Uterine smooth muscle cell (primary cell): ENCODE measurements around the gene KIF17. TPM values are rescaled to one million over a fixed set of nuclear protein-coding genes. Genes with fewer than 3 reads are reported as not detected.

Experiments used
- total RNA-seq: library from RNA; depleted of rRNA; stranded (reverse); fragments of >200 nt; gene quantifications from 2 replicates; pipeline ENCODE4 v1.2.3, GENCODE V29; 2014

The KIF17 gene
- 2.7 and 4.6 TPM in 2 replicates for total RNA-seq

DNA sequence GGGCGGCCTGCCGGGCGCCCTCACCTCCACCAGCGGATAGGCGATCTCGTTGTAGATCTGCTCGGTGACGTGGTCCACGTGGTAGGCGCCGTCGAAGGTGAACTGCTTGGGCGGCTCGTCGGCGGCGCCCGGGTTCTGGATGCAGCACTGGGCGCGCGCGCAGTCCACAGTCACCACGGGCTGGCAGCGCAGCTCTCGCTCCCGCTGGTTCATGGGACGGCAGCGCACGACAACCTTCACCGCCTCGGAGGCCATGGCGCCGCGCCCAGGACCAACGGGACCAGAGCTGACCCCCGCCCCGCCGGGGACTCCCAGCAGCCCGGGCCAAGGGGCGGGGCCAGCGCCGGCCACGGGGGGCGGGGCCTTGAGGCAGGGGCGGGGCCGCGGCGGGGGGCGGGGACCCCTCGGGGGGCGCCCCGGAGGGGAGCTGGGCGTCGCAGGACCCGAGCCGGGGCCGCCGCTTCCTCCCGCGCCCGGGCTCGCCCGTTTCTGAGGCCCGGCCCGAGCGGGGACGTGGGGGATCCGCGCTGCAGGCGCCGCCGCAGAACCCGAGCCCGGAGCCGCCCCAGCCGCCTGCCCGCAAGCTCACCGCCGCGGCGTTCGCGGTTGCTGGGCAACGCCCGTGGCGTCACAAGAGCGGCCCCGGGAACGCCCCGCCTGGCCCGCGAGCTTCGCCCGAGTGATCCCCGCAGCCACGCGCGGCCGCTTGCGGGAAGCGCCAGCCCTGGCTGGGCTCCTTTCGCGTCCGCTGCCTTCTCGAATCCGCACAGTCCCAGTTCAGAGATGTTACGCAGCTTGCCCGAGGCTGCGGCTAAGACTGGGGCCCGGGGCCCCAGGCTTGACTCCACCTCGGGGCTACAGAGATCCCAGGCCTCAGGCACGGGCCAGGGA is at the start of gene KIF17:
Gene KIF17, minus strand, starts transcription at position 556 of the 891 bp plus-strand sequence. Its CDS starts 301 bp downstream, at position 255.

GRCh38 chr1:20732588-20733359 is 15.0 kb upstream of the KIF17 start, which contains the start of gene SH2D5:
Gene SH2D5, minus strand, starts transcription at chr1:20732703. Its CDS starts 4,659 bp downstream, at chr1:20728044.

DNA sequence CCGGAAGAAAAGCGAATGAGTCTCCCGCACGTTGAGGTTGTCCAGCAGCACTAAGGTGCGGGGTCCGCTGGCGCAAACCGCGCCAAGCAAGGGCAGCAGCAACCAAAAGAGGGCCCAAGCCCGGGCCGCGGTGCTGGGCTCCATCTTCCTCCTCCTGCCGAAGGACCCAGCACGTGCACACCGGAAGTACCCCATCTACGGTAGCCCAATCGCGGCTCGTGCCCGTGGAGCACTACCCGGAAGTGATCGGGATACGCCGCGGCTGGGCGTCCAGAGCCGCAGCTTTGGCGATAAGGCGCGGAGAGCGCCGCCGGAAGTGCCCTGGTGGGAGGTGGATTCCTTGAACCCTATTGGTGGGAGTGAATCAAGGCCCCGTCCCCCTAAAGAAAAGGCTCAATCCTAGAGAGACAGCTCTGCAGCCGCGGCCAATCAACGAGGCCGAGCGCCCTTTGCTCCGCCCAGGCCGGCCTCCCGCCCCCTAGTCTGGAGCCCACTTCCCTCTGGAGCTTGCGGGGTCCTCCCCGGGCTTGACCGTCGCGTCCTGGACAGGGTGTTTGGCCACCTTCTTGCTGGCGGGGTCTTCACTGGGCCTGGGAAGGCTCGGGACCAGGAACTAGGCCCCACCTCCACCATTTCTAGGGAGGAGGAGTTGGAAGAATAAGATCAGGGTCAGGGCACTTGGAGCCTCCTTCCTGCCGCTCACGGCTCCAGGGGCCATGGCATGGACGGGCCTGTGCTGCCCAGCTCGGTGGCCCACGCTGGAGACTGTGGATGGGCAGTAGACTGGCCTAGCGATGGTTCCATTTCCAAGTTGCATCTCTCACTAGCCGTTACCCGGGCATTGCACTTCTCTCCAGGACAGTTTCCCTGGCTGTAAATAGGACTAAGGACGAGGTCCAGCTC is 56.3 kb downstream of the KIF17 start, which contains the start of gene DDOST:
Gene DDOST, minus strand, starts transcription at position 163 of the 903 bp plus-strand sequence. Its CDS starts 19 bp downstream, at position 144.

GRCh38 chr1:20633190-20634064 is 84.4 kb downstream of the KIF17 start, which contains the start of gene PINK1:
Gene PINK1, plus strand, starts transcription at chr1:20633458. Its CDS starts 91 bp downstream, at chr1:20633549.

Other genes starting within 250 kb of the KIF17 start
- gene CAMK2N1, start 231.8 kb downstream of the KIF17 start, total RNA-seq: 21.5 and 28.9 TPM in 2 replicates
- gene MUL1, start 209.9 kb downstream of the KIF17 start, total RNA-seq: 25.7 and 30.1 TPM in 2 replicates
- under 0.01 TPM in 2 replicates for gene FAM43B, start 165.4 kb downstream of the KIF17 start, total RNA-seq
- 1.2 and 4.0 TPM in 2 replicates for gene CDA, start 128.9 kb downstream of the KIF17 start, total RNA-seq
- gene PINK1, start 84.5 kb downstream of the KIF17 start, total RNA-seq: 99.3 and 101 TPM in 2 replicates
- gene DDOST, start 56.6 kb downstream of the KIF17 start, total RNA-seq: 254 and 375 TPM in 2 replicates
- 23.7 and 29.5 TPM in 2 replicates for gene SH2D5, start 14.7 kb upstream of the KIF17 start, total RNA-seq
- 289 and 375 TPM in 2 replicates for gene HP1BP3, start 69.3 kb upstream of the KIF17 start, total RNA-seq